Suprapubic skin (tissue), 4 donors: ENCODE data around the gene GPC5.

Source experiments
- POLR2A ChIP-seq, 2 donors: fragments of 450-650 bp; IDR thresholded peaks; one replicate each; pipeline ENCODE4 v1.6.1; 2017; ENCODE audit warnings: antibody characterized with exemption in 2 of 2, mild to moderate bottlenecking in 2 of 2, moderate library complexity in 2 of 2
- POLR2AphosphoS5 ChIP-seq, 3 donors: sonication (generic); formaldehyde crosslinking; IDR thresholded peaks; one replicate each; pipeline ENCODE4 v1.6.1; 2017; ENCODE audit warnings: antibody characterized with exemption in 3 of 3
- TF ChIP-seq, protein P1 (sequence below), 2 donors: fragments of 200-600 bp in 1 of 2; fragments of 450-650 bp in 1 of 2; sonication (generic) in 1 of 2; IDR thresholded peaks; one replicate each; pipeline ENCODE4 v1.5.1; 2016 to 2019; ENCODE audit warnings: antibody characterized with exemption in 2 of 2, mild to moderate bottlenecking in 1 of 2, moderate library complexity in 1 of 2

DNA sequence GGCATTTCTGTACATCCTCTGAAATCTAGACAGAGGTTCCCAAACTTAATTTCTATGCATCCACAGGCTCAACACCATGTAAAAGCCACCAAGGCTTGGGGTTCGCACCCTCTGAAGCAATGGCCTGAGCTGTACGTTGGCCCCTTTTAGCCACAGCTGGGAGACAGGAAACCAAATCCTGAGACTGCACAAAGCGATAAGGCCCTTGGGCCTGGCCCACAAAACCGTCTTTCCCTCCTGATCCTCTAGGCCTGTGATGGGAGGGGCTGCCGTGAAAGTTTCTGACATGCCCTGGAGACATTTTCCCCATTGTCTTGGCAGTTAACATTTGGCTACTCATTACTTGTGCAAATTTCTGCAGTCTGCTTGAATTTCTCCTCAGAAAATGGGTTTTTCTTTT, 766.4 kb downstream of the GPC5 start:
- TF ChIP-seq, protein P1, sequence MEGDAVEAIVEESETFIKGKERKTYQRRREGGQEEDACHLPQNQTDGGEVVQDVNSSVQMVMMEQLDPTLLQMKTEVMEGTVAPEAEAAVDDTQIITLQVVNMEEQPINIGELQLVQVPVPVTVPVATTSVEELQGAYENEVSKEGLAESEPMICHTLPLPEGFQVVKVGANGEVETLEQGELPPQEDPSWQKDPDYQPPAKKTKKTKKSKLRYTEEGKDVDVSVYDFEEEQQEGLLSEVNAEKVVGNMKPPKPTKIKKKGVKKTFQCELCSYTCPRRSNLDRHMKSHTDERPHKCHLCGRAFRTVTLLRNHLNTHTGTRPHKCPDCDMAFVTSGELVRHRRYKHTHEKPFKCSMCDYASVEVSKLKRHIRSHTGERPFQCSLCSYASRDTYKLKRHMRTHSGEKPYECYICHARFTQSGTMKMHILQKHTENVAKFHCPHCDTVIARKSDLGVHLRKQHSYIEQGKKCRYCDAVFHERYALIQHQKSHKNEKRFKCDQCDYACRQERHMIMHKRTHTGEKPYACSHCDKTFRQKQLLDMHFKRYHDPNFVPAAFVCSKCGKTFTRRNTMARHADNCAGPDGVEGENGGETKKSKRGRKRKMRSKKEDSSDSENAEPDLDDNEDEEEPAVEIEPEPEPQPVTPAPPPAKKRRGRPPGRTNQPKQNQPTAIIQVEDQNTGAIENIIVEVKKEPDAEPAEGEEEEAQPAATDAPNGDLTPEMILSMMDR (IDR thresholded peaks at IDR 0.05), result no peak
- TF ChIP-seq POLR2AphosphoS5 (IDR thresholded peaks at IDR 0.05) (no peak), POLR2A (IDR thresholded peaks at IDR 0.05) (no peak)
